HG03442 (cell line): ENCODE results near the gene LAMA5.

ENCODE experiments used
- ATAC-seq: cut with Tn5 transposase; IDR thresholded peaks from one replicate; pipeline ENCODE4 v1.9.1; 2021; ENCODE audit warnings: mild to moderate bottlenecking, moderate library complexity; ENCODE audit not compliant: unreplicated experiment

LAMA5 gene

GRCh38 chr20:62359491-62360121, 7.5 kb downstream of the LAMA5 start:
- ATAC-seq = no peak

GRCh38 chr20:62359043-62359490, 8.0 kb downstream of the LAMA5 start:
- no peak for ATAC-seq

- no peak for ATAC-seq
These were observed 8.7 kb downstream of the LAMA5 start for GRCh38 chr20:62358171-62359042.

- ATAC-seq = no peak
These were observed 9.4 kb downstream of the LAMA5 start for GRCh38 chr20:62357681-62358080.

- no peak for ATAC-seq
These were observed 9.9 kb downstream of the LAMA5 start for GRCh38 chr20:62357187-62357667.

GRCh38 chr20:62356589-62357186, 10.4 kb downstream of the LAMA5 start:
- ATAC-seq = no peak

GRCh38 chr20:62355878-62356588, 11.1 kb downstream of the LAMA5 start:
- no peak for ATAC-seq

GRCh38 chr20:62355516-62355877, 11.6 kb downstream of the LAMA5 start:
- ATAC-seq = no peak

- no peak for ATAC-seq
These were observed 12.2 kb downstream of the LAMA5 start for GRCh38 chr20:62354811-62355341.

GRCh38 chr20:62354031-62354808, 12.9 kb downstream of the LAMA5 start:
- ATAC-seq = no peak

- no peak for ATAC-seq
These were observed 13.7 kb downstream of the LAMA5 start for GRCh38 chr20:62353289-62354030.

- ATAC-seq = no peak
These were observed 14.5 kb downstream of the LAMA5 start for GRCh38 chr20:62352402-62353288.

- ATAC-seq = no peak
These were observed 15.4 kb downstream of the LAMA5 start for GRCh38 chr20:62351469-62352401.

- ATAC-seq = no peak
These were observed 16.3 kb downstream of the LAMA5 start for GRCh38 chr20:62350629-62351422.

- ATAC-seq = no peak
These were observed 16.9 kb downstream of the LAMA5 start for GRCh38 chr20:62350098-62350628.

- ATAC-seq = no peak
These were observed 17.5 kb downstream of the LAMA5 start for GRCh38 chr20:62349556-62350097.
